C4-2B (cell line): ENCODE data around the gene MARCKS.

Source experiments
- CTCF ChIP-seq: fragments of 450-650 bp; conservative IDR thresholded peaks from 2 replicates; pipeline ENCODE4 v1.5.1; 2017; ENCODE audit warnings: mild to moderate bottlenecking
- ZFX ChIP-seq: fragments of 450-650 bp; IDR thresholded peaks from 2 replicates; pipeline ENCODE4 v1.6.1; 2017

- 0 out of 2 replicates have a peak, but pooled peaks have one; percentile 12 for TF ChIP-seq CTCF
- TF ChIP-seq ZFX: no peak
Measured at GRCh38 chr6:113854531-113855499, 2.3 kb upstream of the MARCKS start.
